HepG2 (cell line): ENCODE measurements around the gene RHOC. TPM values are rescaled to one million over a fixed set of nuclear protein-coding genes. Genes with fewer than 3 reads are reported as not detected.
A peak's percentile ranks its signal among the peaks of the same experiment; 100 is the strongest.

Source experiments
- FOXO1 ChIP-seq: sonication (generic); formaldehyde crosslinking; IDR thresholded peaks from 2 replicates; pipeline ENCODE4 v1.4.0; 2020; ENCODE audit warnings: missing genetic modification reagents
- GATAD1 ChIP-seq: IDR thresholded peaks from 2 replicates; pipeline ENCODE4 v1.6.1; 2016; ENCODE audit warnings: missing genetic modification reagents, missing compliant biosample characterization
- HIVEP1 ChIP-seq: sonication (generic); formaldehyde crosslinking; IDR thresholded peaks from 2 replicates; pipeline ENCODE4 v1.4.0; 2020; ENCODE audit warnings: mild to moderate bottlenecking, missing genetic modification reagents
- NKX3-1 ChIP-seq: sonication (generic); formaldehyde crosslinking; IDR thresholded peaks from 2 replicates; pipeline ENCODE4 v1.5.0; 2020; ENCODE audit warnings: missing genetic modification reagents
- SNAI1 ChIP-seq: sonication (generic); formaldehyde crosslinking; IDR thresholded peaks from 2 replicates; pipeline ENCODE4 v1.5.0; 2020; ENCODE audit warnings: mild to moderate bottlenecking, missing genetic modification reagents, borderline replicate concordance
- TMF1 ChIP-seq: sonication (generic); formaldehyde crosslinking; IDR thresholded peaks from 2 replicates; pipeline ENCODE4 v1.8.1; 2022; ENCODE audit warnings: low read depth, missing genetic modification reagents
- ZBTB7A ChIP-seq: sonication (generic); formaldehyde crosslinking; IDR thresholded peaks from 2 replicates; pipeline ENCODE4 v1.8.0; 2022; ENCODE audit warnings: mild to moderate bottlenecking, missing genetic modification reagents
- ZNF121 ChIP-seq: sonication (generic); formaldehyde crosslinking; IDR thresholded peaks from 2 replicates; pipeline ENCODE4 v1.5.0; 2020; ENCODE audit warnings: mild to moderate bottlenecking, missing genetic modification reagents
- ZNF274 ChIP-seq: sonication (generic); formaldehyde crosslinking; IDR thresholded peaks from 2 replicates; pipeline ENCODE4 v1.5.1; 2020; ENCODE audit warnings: mild to moderate bottlenecking, missing genetic modification reagents
- ZNF572 ChIP-seq: sonication (generic); formaldehyde crosslinking; IDR thresholded peaks from 2 replicates; pipeline ENCODE4 v1.5.1; 2020; ENCODE audit warnings: mild to moderate bottlenecking, missing genetic modification reagents
- ZNF75D ChIP-seq: sonication (generic); formaldehyde crosslinking; IDR thresholded peaks from 2 replicates; pipeline ENCODE4 v1.8.1; 2023; ENCODE audit warnings: missing genetic modification reagents, mild to moderate bottlenecking, borderline replicate concordance
- polyA plus RNA-seq, 8 experiments: library from polyadenylated mRNA; depleted of rRNA in 3 of 8; stranded (reverse) in 7 of 8; unstranded in 1 of 8; fragments of >200 nt; fragmentation: Illumina TruSeq in 4 of 8; extraction: Trizol in 4 of 8; gene quantifications; 2 replicates each; pipeline versions ENCODE4 v1.2.1 to v1.2.3, GENCODE V29; 2011 to 2016; ENCODE audit warnings: low read depth in 4 of 8, missing spikeins in 1 of 8, mixed read lengths in 1 of 8; ENCODE audit not compliant: insufficient read depth in 1 of 8
- total RNA-seq, 5 experiments: library from RNA; depleted of rRNA; stranded (reverse); fragments of >200 nt; fragmentation: Illumina TruSeq; extraction: Trizol; gene quantifications; 2 replicates each; pipeline ENCODE4 v1.2.3, GENCODE V29; 2016; ENCODE audit warnings: low read depth in 1 of 5
- TF ChIP-seq, protein P1 (sequence below): sonication (generic); formaldehyde crosslinking; IDR thresholded peaks from 2 replicates; pipeline ENCODE4 v1.4.0; 2020; ENCODE audit warnings: mild to moderate bottlenecking, missing genetic modification reagents, borderline replicate concordance
- TF ChIP-seq, protein P2 (sequence below): sonication (generic); formaldehyde crosslinking; IDR thresholded peaks from 2 replicates; pipeline ENCODE4 v1.4.0; 2020; ENCODE audit warnings: missing genetic modification reagents
- TF ChIP-seq, protein P3 (sequence below): sonication (generic); formaldehyde crosslinking; IDR thresholded peaks from 2 replicates; pipeline ENCODE4 v1.5.1; 2020; ENCODE audit warnings: mild to moderate bottlenecking, missing genetic modification reagents, moderate library complexity
- TF ChIP-seq, protein P4 (sequence below): sonication (generic); formaldehyde crosslinking; IDR thresholded peaks from 2 replicates; pipeline ENCODE4 v1.4.0; 2020; ENCODE audit warnings: missing genetic modification reagents

RHOC gene
- total and polyA plus RNA-seq, 2 of the 13 experiments (the other 11 are each of a cell fraction or from before 2014, with no cell fraction given) = 64.3 to 182 TPM

DNA sequence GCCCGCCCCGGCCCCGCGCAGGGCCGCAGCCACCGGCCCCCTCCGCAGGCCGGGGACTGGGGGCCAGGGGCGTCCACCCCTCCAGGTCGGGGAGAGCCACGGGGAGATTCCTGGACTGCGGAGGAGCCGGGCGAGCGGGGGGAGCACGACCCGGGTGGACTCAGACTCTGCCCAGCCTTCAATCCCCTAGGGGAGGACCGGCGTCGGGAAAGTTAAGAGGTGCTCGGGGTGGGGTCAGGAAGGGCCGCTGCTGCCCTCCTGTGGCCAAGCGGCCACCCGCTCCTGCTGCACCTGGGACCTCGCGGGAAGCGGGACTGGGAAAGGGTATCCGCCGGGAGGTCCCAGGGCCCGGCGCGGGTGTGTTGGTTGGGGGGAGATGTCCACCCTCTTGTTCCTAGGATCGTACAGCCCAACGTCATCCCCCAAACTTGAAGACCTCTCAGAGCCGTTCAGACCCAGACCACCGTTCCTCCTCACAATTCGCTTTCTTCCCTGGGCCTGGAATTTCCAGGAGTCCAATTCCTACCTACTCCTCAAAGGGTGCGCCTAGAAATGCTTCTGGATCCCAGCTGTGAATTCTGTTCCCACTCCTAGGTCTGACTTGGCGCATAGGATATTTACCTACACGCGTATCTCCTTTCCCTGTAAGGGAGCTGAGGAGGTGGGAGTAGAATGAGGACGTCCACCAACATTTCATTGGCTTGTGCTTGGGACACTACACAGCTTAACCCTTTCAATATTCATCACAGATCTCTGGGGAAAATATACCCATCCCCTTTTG, 484 bp upstream of the RHOC start (continued):
- TF ChIP-seq, protein P1, sequence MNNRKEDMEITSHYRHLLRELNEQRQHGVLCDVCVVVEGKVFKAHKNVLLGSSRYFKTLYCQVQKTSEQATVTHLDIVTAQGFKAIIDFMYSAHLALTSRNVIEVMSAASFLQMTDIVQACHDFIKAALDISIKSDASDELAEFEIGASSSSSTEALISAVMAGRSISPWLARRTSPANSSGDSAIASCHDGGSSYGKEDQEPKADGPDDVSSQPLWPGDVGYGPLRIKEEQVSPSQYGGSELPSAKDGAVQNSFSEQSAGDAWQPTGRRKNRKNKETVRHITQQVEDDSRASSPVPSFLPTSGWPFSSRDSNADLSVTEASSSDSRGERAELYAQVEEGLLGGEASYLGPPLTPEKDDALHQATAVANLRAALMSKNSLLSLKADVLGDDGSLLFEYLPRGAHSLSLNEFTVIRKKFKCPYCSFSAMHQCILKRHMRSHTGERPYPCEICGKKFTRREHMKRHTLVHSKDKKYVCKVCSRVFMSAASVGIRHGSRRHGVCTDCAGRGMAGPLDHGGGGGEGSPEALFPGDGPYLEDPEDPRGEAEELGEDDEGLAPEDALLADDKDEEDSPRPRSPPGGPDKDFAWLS (CRISPR knock-in tag) = no peak
- TF ChIP-seq SNAI1 (CRISPR knock-in tag) (no peak), ZNF572 (no peak), ZNF274 (CRISPR knock-in tag) (no peak), ZNF121 (CRISPR knock-in tag) (no peak), TMF1 (no peak), GATAD1 (CRISPR knock-in tag) (peak; percentile 71; the same call in 1 of the 2 replicates), ZNF75D (CRISPR knock-in tag) (no peak), FOXO1 (CRISPR knock-in tag) (no peak), NKX3-1 (CRISPR knock-in tag) (0 out of 2 replicates have a peak, but pooled peaks have one; percentile 42), ZBTB7A (CRISPR knock-in tag) (0 out of 2 replicates have a peak, but pooled peaks have one; percentile 22), HIVEP1 (CRISPR knock-in tag) (no peak)
- TF ChIP-seq, protein P2, sequence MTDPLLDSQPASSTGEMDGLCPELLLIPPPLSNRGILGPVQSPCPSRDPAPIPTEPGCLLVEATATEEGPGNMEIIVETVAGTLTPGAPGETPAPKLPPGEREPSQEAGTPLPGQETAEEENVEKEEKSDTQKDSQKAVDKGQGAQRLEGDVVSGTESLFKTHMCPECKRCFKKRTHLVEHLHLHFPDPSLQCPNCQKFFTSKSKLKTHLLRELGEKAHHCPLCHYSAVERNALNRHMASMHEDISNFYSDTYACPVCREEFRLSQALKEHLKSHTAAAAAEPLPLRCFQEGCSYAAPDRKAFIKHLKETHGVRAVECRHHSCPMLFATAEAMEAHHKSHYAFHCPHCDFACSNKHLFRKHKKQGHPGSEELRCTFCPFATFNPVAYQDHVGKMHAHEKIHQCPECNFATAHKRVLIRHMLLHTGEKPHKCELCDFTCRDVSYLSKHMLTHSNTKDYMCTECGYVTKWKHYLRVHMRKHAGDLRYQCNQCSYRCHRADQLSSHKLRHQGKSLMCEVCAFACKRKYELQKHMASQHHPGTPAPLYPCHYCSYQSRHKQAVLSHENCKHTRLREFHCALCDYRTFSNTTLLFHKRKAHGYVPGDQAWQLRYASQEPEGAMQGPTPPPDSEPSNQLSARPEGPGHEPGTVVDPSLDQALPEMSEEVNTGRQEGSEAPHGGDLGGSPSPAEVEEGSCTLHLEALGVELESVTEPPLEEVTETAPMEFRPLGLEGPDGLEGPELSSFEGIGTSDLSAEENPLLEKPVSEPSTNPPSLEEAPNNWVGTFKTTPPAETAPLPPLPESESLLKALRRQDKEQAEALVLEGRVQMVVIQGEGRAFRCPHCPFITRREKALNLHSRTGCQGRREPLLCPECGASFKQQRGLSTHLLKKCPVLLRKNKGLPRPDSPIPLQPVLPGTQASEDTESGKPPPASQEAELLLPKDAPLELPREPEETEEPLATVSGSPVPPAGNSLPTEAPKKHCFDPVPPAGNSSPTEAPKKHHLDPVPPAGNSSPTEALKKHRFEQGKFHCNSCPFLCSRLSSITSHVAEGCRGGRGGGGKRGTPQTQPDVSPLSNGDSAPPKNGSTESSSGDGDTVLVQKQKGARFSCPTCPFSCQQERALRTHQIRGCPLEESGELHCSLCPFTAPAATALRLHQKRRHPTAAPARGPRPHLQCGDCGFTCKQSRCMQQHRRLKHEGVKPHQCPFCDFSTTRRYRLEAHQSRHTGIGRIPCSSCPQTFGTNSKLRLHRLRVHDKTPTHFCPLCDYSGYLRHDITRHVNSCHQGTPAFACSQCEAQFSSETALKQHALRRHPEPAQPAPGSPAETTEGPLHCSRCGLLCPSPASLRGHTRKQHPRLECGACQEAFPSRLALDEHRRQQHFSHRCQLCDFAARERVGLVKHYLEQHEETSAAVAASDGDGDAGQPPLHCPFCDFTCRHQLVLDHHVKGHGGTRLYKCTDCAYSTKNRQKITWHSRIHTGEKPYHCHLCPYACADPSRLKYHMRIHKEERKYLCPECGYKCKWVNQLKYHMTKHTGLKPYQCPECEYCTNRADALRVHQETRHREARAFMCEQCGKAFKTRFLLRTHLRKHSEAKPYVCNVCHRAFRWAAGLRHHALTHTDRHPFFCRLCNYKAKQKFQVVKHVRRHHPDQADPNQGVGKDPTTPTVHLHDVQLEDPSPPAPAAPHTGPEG (CRISPR knock-in tag) = no peak
- TF ChIP-seq, protein P3, sequence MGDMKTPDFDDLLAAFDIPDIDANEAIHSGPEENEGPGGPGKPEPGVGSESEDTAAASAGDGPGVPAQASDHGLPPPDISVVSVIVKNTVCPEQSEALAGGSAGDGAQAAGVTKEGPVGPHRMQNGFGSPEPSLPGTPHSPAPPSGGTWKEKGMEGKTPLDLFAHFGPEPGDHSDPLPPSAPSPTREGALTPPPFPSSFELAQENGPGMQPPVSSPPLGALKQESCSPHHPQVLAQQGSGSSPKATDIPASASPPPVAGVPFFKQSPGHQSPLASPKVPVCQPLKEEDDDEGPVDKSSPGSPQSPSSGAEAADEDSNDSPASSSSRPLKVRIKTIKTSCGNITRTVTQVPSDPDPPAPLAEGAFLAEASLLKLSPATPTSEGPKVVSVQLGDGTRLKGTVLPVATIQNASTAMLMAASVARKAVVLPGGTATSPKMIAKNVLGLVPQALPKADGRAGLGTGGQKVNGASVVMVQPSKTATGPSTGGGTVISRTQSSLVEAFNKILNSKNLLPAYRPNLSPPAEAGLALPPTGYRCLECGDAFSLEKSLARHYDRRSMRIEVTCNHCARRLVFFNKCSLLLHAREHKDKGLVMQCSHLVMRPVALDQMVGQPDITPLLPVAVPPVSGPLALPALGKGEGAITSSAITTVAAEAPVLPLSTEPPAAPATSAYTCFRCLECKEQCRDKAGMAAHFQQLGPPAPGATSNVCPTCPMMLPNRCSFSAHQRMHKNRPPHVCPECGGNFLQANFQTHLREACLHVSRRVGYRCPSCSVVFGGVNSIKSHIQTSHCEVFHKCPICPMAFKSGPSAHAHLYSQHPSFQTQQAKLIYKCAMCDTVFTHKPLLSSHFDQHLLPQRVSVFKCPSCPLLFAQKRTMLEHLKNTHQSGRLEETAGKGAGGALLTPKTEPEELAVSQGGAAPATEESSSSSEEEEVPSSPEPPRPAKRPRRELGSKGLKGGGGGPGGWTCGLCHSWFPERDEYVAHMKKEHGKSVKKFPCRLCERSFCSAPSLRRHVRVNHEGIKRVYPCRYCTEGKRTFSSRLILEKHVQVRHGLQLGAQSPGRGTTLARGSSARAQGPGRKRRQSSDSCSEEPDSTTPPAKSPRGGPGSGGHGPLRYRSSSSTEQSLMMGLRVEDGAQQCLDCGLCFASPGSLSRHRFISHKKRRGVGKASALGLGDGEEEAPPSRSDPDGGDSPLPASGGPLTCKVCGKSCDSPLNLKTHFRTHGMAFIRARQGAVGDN (CRISPR knock-in tag) = peak; percentile 66
- TF ChIP-seq, protein P4, sequence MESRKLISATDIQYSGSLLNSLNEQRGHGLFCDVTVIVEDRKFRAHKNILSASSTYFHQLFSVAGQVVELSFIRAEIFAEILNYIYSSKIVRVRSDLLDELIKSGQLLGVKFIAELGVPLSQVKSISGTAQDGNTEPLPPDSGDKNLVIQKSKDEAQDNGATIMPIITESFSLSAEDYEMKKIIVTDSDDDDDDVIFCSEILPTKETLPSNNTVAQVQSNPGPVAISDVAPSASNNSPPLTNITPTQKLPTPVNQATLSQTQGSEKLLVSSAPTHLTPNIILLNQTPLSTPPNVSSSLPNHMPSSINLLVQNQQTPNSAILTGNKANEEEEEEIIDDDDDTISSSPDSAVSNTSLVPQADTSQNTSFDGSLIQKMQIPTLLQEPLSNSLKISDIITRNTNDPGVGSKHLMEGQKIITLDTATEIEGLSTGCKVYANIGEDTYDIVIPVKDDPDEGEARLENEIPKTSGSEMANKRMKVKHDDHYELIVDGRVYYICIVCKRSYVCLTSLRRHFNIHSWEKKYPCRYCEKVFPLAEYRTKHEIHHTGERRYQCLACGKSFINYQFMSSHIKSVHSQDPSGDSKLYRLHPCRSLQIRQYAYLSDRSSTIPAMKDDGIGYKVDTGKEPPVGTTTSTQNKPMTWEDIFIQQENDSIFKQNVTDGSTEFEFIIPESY = no peak
